Measurements from ENCODE around the gene LRATD1. TPM values are rescaled to one million over a fixed set of nuclear protein-coding genes. Genes with fewer than 3 reads are reported as not detected.

The LRATD1 gene
- total and polyA plus RNA-seq, 2 donors (not counting 3 experiments of a cell fraction or from before 2014, with no cell fraction given): not detected

- H4K20me1 ChIP-seq (replicated peaks; ENCODE audit: control insufficient read depth, extremely low read depth, insufficient read depth, low read length): no peaks in the 10 kb centered on the region
- H3K27me3 ChIP-seq (ENCODE audit: control insufficient read depth in 2 of 2, insufficient read depth in 2 of 2, low read length in 2 of 2): no peaks in the 10 kb centered on the region
- no peak overlapping the region for H3K4me2 ChIP-seq (ENCODE audit: insufficient read depth, low read length)
- DNase-seq (ENCODE audit: low read depth, low spot score) (no peak), FAIRE-seq (no peak)
- TF ChIP-seq JUN (IDR thresholded peaks at IDR 0.05; ENCODE audit: borderline replicate concordance, insufficient read depth, insufficient read length, low read depth) (no peak), POLR2A (IDR thresholded peaks at IDR 0.05; ENCODE audit: low read depth, low read length) (no peak), EZH2 (IDR thresholded peaks at IDR 0.05; ENCODE audit: borderline replicate concordance, low read depth, low read length, severe bottlenecking) (no peak)
- ChIA-PET CTCF (no interaction called here), POLR2A (no interaction called here)
- dilution Hi-C loops (cut with MboI; ENCODE audit: extremely low pct_ligation_motif_present, low sequenced_read_pairs): no loop called here
- H3K9me1 ChIP-seq (replicated peaks; ENCODE audit: control insufficient read depth, extremely low read depth, insufficient read depth, low read length): no peaks in the 10 kb centered on the region
- no TSS peak for BruUV-seq (replicated peaks)
- H3K4me3 ChIP-seq (replicated peaks in 1 of 3; ENCODE audit: insufficient read depth in 1 of 3, low read depth in 1 of 3, low read length in 3 of 3): no peak overlapping the region
- H3K79me2 ChIP-seq (ENCODE audit: control insufficient read depth, insufficient read depth, low read length): no peaks in the 10 kb centered on the region
- H3K27ac ChIP-seq (ENCODE audit: insufficient read depth, low read depth, low read length): no peak overlapping the region
- H3K36me3 ChIP-seq (ENCODE audit: control insufficient read depth in 2 of 2, extremely low read depth in 1 of 2, insufficient read depth in 2 of 2, low read length in 2 of 2): no peaks in the 10 kb centered on the region
- peaks cover 2% of the 10 kb centered on the region for H3K9me3 ChIP-seq (replicated peaks; ENCODE audit: control insufficient read depth, insufficient read depth, low read length)
- intact Hi-C loops (cut with micrococcal nuclease): no loop called here
- H3K9ac ChIP-seq (replicated peaks; ENCODE audit: extremely low read depth, insufficient read depth, low read length): no peak overlapping the region
- H2AFZ ChIP-seq (ENCODE audit: low read depth, low read length): no peak overlapping the region
- H3K4me1 ChIP-seq (ENCODE audit: control insufficient read depth, extremely low read depth, insufficient read depth, low read length): no peaks in the 10 kb centered on the region
Measured at GRCh38 chr2:14675489-14675888, 43.0 kb downstream of the LRATD1 start.

GRCh38 chr2:14676371-14676770 lies 43.9 kb downstream of the LRATD1 start:
- no peaks in the 10 kb centered on the region for H3K9me1 ChIP-seq (replicated peaks; ENCODE audit: control insufficient read depth, extremely low read depth, insufficient read depth, low read length)
- no peaks in the 10 kb centered on the region for H3K79me2 ChIP-seq (ENCODE audit: control insufficient read depth, insufficient read depth, low read length)
- peaks cover 2% of the 10 kb centered on the region for H3K9me3 ChIP-seq (replicated peaks; ENCODE audit: control insufficient read depth, insufficient read depth, low read length)
- H3K4me3 ChIP-seq (replicated peaks in 1 of 3; ENCODE audit: insufficient read depth in 1 of 3, low read depth in 1 of 3, low read length in 3 of 3): no peak overlapping the region
- no peak overlapping the region for H3K9ac ChIP-seq (replicated peaks; ENCODE audit: extremely low read depth, insufficient read depth, low read length)
- no peak for DNase-seq (ENCODE audit: low read depth, low spot score)
- ChIA-PET CTCF (no interaction called here), POLR2A (no interaction called here)
- H3K4me2 ChIP-seq (ENCODE audit: insufficient read depth, low read length): no peak overlapping the region
- intact Hi-C loops (cut with micrococcal nuclease): no loop called here
- no peak for FAIRE-seq
- H4K20me1 ChIP-seq (replicated peaks; ENCODE audit: control insufficient read depth, extremely low read depth, insufficient read depth, low read length): no peaks in the 10 kb centered on the region
- H3K4me1 ChIP-seq (ENCODE audit: control insufficient read depth, extremely low read depth, insufficient read depth, low read length): no peaks in the 10 kb centered on the region
- H3K27ac ChIP-seq (ENCODE audit: insufficient read depth, low read depth, low read length): no peak overlapping the region
- TF ChIP-seq EZH2 (IDR thresholded peaks at IDR 0.05; ENCODE audit: borderline replicate concordance, low read depth, low read length, severe bottlenecking) (no peak), POLR2A (IDR thresholded peaks at IDR 0.05; ENCODE audit: low read depth, low read length) (no peak), POLR2AphosphoS5 (IDR thresholded peaks at IDR 0.05; ENCODE audit: insufficient read depth, low read depth, low read length) (no peak), FOS (IDR thresholded peaks at IDR 0.05; ENCODE audit: borderline replicate concordance, insufficient read depth, low read length) (no peak), GATA2 (IDR thresholded peaks at IDR 0.05; ENCODE audit: insufficient read depth, insufficient read length, low read depth, low read length) (no peak), JUN (IDR thresholded peaks at IDR 0.05; ENCODE audit: borderline replicate concordance, insufficient read depth, insufficient read length, low read depth) (no peak), MAX (IDR thresholded peaks at IDR 0.05; ENCODE audit: insufficient read depth, insufficient read length) (no peak), MYC (IDR thresholded peaks at IDR 0.05; ENCODE audit: low read depth, low read length) (no peak)
- dilution Hi-C loops (cut with MboI; ENCODE audit: extremely low pct_ligation_motif_present, low sequenced_read_pairs): no loop called here
- H3K27me3 ChIP-seq (ENCODE audit: control insufficient read depth in 2 of 2, insufficient read depth in 2 of 2, low read length in 2 of 2): no peaks in the 10 kb centered on the region
- no peak overlapping the region for H2AFZ ChIP-seq (ENCODE audit: low read depth, low read length)
- H3K36me3 ChIP-seq (ENCODE audit: control insufficient read depth in 2 of 2, extremely low read depth in 1 of 2, insufficient read depth in 2 of 2, low read length in 2 of 2): no peaks in the 10 kb centered on the region
- no TSS peak for BruUV-seq (replicated peaks)

All from endothelial cell of umbilical vein (primary cell).